H1 (cell line): ENCODE results near the gene PCDHA1. TPM values are rescaled to one million over a fixed set of nuclear protein-coding genes. Genes with fewer than 3 reads are reported as not detected.

ENCODE experiments used
- HDAC2 ChIP-seq, 2 experiments: fragments of 300-600 bp in 1 of 2; sonication (generic) in 1 of 2; IDR thresholded peaks; 2 replicates each; pipeline ENCODE4 v1.6.1; 2011 to 2012; ENCODE audit warnings: low read depth in 2 of 2, low read length in 2 of 2, mild to moderate bottlenecking in 2 of 2, moderate library complexity in 2 of 2, borderline replicate concordance in 1 of 2, inconsistent platforms in 1 of 2
- SP2 ChIP-seq: IDR thresholded peaks from 2 replicates; pipeline ENCODE4 v1.6.1; 2012; ENCODE audit warnings: mild to moderate bottlenecking, low read length, inconsistent platforms
- polyA plus RNA-seq, 7 experiments: library from polyadenylated mRNA; depleted of rRNA in 3 of 7; stranded (reverse) in 5 of 7; unstranded in 2 of 7; fragments of >200 nt in 5 of 7; fragments of 200-250 nt in 2 of 7; gene quantifications; 1 replicate in 5 of 7; 2 replicates in 1 of 7; 4 replicates in 1 of 7; pipeline versions ENCODE4 v1.2.1 to v1.2.3, GENCODE V29; 2011 to 2013; ENCODE audit warnings: missing spikeins in 2 of 7, mixed read lengths in 2 of 7
- total RNA-seq: library from RNA; stranded (reverse); fragmentation: NEBNext Ultra II Directional; extraction: Animal tissue kit (Norgen Biotek cat#: 25700); gene quantifications from 2 replicates; pipeline ENCODE4 v1.2.1, GENCODE V29; 2021
- TF ChIP-seq, protein P1 (sequence below): IDR thresholded peaks from 2 replicates; pipeline ENCODE4 v1.6.1; 2012; ENCODE audit warnings: inconsistent platforms

The PCDHA1 gene
- total and polyA plus RNA-seq, 2 of the 8 experiments (the other 6 are each of a cell fraction or from before 2014, with no cell fraction given), result 0.23 to 0.50 TPM

DNA sequence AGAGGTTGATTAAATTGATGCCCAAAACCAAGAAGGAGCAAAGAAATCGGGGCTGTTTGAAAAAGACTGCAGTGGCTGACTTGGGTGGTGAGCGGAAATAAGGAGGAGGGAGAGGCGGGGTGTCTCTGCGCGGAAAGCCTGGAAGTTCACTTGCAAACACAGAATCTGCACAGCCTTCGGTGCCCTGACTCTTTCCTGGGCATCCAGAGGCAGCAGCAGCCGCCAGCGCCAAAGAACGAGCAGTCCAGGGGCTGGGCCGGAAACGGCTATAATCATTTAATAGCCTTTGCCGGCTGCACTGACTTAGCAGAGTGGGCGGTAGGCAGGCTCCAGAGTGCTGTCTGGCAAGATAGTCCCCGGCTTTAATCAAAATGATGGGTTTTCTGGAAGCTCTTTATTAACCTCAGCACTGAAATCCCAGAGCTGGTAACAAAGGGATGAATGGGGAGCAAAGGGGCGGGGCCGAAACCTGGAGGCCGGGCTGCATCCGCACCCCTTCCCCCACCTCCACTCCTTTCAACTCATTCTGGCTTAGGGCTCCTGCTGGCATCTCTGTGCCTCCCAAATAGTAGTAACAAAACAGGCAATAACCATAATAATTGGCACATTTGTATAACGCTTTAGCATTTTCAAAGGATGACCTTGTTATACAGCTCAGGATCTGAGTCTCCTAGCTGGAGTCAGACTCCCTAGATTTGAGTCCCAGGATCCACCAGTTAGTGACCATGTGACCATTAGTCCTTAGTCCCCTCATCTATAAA is 216.1 kb downstream of the PCDHA1 start (continued):
- TF ChIP-seq, protein P1, sequence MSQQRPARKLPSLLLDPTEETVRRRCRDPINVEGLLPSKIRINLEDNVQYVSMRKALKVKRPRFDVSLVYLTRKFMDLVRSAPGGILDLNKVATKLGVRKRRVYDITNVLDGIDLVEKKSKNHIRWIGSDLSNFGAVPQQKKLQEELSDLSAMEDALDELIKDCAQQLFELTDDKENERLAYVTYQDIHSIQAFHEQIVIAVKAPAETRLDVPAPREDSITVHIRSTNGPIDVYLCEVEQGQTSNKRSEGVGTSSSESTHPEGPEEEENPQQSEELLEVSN, result no peak
- TF ChIP-seq HDAC2 (IDR thresholded peaks at IDR 0.05; ENCODE audit: borderline replicate concordance in 1 of 2, low read depth in 2 of 2, low read length in 2 of 2), result peak in 1 of 2 experiments; percentile 97; a peak in 1 of 4 replicates
- no peak for TF ChIP-seq SP2
- TF ChIP-seq, all 59 proteins: peak for 25
